Measurements from ENCODE around the gene LINC00237. TPM values are rescaled to one million over a fixed set of nuclear protein-coding genes. Genes with fewer than 3 reads are reported as not detected.

LINC00237 gene
- total and polyA plus RNA-seq, 2 donors (not counting 1 experiment from before 2014, with no cell fraction given) = 0.07 TPM; not detected in 1

DNA sequence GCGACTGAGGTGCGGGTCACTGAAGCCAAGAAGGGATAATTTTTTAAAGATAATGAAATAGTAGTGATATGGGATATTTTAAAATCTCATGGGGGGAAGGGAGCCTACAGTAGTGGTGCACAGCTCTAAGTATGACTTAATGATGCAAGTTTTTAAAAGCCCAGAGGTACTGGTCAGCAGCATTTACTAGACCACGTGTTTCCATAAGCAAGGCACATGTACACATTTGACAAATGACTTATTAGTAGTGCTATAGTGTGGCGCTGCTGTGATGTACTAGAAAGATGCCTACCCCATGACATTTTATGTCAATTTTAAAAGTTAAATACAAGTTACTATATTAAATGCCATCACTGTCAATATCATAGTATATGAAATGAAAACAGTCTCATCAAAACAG lies 7.5 kb upstream of the LINC00237 start:
- Histone ChIP-seq H2AFZ (ENCODE audit: insufficient read depth, low read depth, low read length, poor library complexity, severe bottlenecking) (no peak overlapping the region), H3K27me3 (replicated peaks in 1 of 4; ENCODE audit: control extremely low read depth in 1 of 4, control insufficient read depth in 3 of 4, insufficient read depth in 4 of 4, low read length in 3 of 4) (peaks cover 0 to 30% (median 20%) of the 10 kb centered on the region in 4 experiments), H3K4me2 (replicated peaks; ENCODE audit: low read depth, low read length, poor library complexity, severe bottlenecking) (no peak overlapping the region), H4K20me1 (ENCODE audit: control insufficient read depth, insufficient read depth, low read length, poor library complexity, severe bottlenecking) (no peaks in the 10 kb centered on the region), H3K27ac (ENCODE audit: low read length in 2 of 2) (no peak overlapping the region), H3K36me3 (replicated peaks in 1 of 2; ENCODE audit: control extremely low read depth in 1 of 2, control insufficient read depth in 1 of 2, extremely low read depth in 1 of 2, insufficient read depth in 2 of 2, low read length in 1 of 2) (no peaks in the 10 kb centered on the region), H3K9me3 (ENCODE audit: control extremely low read depth in 1 of 3, control insufficient read depth in 2 of 3, insufficient read depth in 1 of 3, low read length in 2 of 3) (no peaks in the 10 kb centered on the region), H3K4me1 (ENCODE audit: control insufficient read depth in 2 of 2, insufficient read depth in 2 of 2, low read length in 2 of 2) (no peaks in the 10 kb centered on the region), H3K4me3 (ENCODE audit: control extremely low read depth in 1 of 5, extremely low read depth in 1 of 5, insufficient read depth in 1 of 5, low read depth in 2 of 5, low read length in 4 of 5) (no peak overlapping the region), H3K9ac (ENCODE audit: low read length) (no peak overlapping the region), H3K79me2 (ENCODE audit: control insufficient read depth, insufficient read depth, low read length) (no peaks in the 10 kb centered on the region)
- no peak for TF ChIP-seq EZH2 (IDR thresholded peaks at IDR 0.05; ENCODE audit: borderline replicate concordance, insufficient read depth, low read depth, low read length, poor library complexity, severe bottlenecking)
- TF ChIP-seq, protein P1, sequence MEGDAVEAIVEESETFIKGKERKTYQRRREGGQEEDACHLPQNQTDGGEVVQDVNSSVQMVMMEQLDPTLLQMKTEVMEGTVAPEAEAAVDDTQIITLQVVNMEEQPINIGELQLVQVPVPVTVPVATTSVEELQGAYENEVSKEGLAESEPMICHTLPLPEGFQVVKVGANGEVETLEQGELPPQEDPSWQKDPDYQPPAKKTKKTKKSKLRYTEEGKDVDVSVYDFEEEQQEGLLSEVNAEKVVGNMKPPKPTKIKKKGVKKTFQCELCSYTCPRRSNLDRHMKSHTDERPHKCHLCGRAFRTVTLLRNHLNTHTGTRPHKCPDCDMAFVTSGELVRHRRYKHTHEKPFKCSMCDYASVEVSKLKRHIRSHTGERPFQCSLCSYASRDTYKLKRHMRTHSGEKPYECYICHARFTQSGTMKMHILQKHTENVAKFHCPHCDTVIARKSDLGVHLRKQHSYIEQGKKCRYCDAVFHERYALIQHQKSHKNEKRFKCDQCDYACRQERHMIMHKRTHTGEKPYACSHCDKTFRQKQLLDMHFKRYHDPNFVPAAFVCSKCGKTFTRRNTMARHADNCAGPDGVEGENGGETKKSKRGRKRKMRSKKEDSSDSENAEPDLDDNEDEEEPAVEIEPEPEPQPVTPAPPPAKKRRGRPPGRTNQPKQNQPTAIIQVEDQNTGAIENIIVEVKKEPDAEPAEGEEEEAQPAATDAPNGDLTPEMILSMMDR (IDR thresholded peaks at IDR 0.05) = no peak
- Mint-ChIP-seq H3K9me3 (ENCODE audit: insufficient read depth) (no peaks in the 10 kb centered on the region), H3K27me3 (peaks cover 62% of the 10 kb centered on the region), H3K4me1 (no peaks in the 10 kb centered on the region), H3K4me3 (no peak overlapping the region), H3K27ac (no peak overlapping the region)
- ChIA-PET CTCF (no interaction called here), POLR2A (no interaction called here)
- intact Hi-C loops (cut with micrococcal nuclease) = no loop called here
- DNase-seq (no peak), ATAC-seq (ENCODE audit: low read depth) (no peak)
- 93% methylated on average over 2 of the region's 4 CpGs for WGBS (ENCODE audit: insufficient coverage)

GRCh38 chr20:21111416-21111815 lies 5.3 kb upstream of the LINC00237 start:
- no peaks in the 10 kb centered on the region for H3K79me2 ChIP-seq (ENCODE audit: control insufficient read depth, insufficient read depth, low read length)
- Mint-ChIP-seq H3K4me3 (no peak overlapping the region), H3K27ac (no peak overlapping the region), H3K27me3 (peaks cover 67% of the 10 kb centered on the region), H3K9me3 (ENCODE audit: insufficient read depth) (no peaks in the 10 kb centered on the region), H3K4me1 (no peaks in the 10 kb centered on the region)
- no peak overlapping the region for H3K4me3 ChIP-seq (ENCODE audit: control extremely low read depth in 1 of 5, extremely low read depth in 1 of 5, insufficient read depth in 1 of 5, low read depth in 2 of 5, low read length in 4 of 5)
- H3K27me3 ChIP-seq (replicated peaks in 1 of 4; ENCODE audit: control extremely low read depth in 1 of 4, control insufficient read depth in 3 of 4, insufficient read depth in 4 of 4, low read length in 3 of 4) = peaks cover 0 to 39% (median 32%) of the 10 kb centered on the region in 4 experiments
- no peak overlapping the region for H3K27ac ChIP-seq (ENCODE audit: low read length in 2 of 2)
- H3K9me3 ChIP-seq (ENCODE audit: control extremely low read depth in 1 of 3, control insufficient read depth in 2 of 3, insufficient read depth in 1 of 3, low read length in 2 of 3) = peaks cover 0 to 2% (median 1%) of the 10 kb centered on the region in 3 donors
- intact Hi-C loops (cut with micrococcal nuclease) = no loop called here
- H3K36me3 ChIP-seq (replicated peaks in 1 of 2; ENCODE audit: control extremely low read depth in 1 of 2, control insufficient read depth in 1 of 2, extremely low read depth in 1 of 2, insufficient read depth in 2 of 2, low read length in 1 of 2) = no peaks in the 10 kb centered on the region
- WGBS (ENCODE audit: insufficient coverage) = no CpG with 5 or more reads among the region's 2 CpGs
- H3K9ac ChIP-seq (ENCODE audit: low read length) = no peak overlapping the region
- H3K4me2 ChIP-seq (replicated peaks; ENCODE audit: low read depth, low read length, poor library complexity, severe bottlenecking) = no peak overlapping the region
- TF ChIP-seq EZH2 (IDR thresholded peaks at IDR 0.05; ENCODE audit: borderline replicate concordance, insufficient read depth, low read depth, low read length, poor library complexity, severe bottlenecking) = no peak
- TF ChIP-seq, protein P1 (IDR thresholded peaks at IDR 0.05) = no peak
- no peaks in the 10 kb centered on the region for H4K20me1 ChIP-seq (ENCODE audit: control insufficient read depth, insufficient read depth, low read length, poor library complexity, severe bottlenecking)
- H3K4me1 ChIP-seq (ENCODE audit: control insufficient read depth in 2 of 2, insufficient read depth in 2 of 2, low read length in 2 of 2) = no peaks in the 10 kb centered on the region
- ChIA-PET CTCF (no interaction called here), POLR2A (no interaction called here)
- no peak overlapping the region for H2AFZ ChIP-seq (ENCODE audit: insufficient read depth, low read depth, low read length, poor library complexity, severe bottlenecking)
- ATAC-seq (ENCODE audit: low read depth) (no peak), DNase-seq (no peak)

Measured in B cell (primary cell).